GM12878 (cell line): ENCODE measurements around the gene CNOT2. TPM values are rescaled to one million over a fixed set of nuclear protein-coding genes. Genes with fewer than 3 reads are reported as not detected.

Source experiments
- ATAC-seq: fragments of 200-7000 bp; cut with Tn5 transposase; 3 replicates; pipeline ENCODE4 v1.9.1; 2020; ENCODE audit warnings: mild to moderate bottlenecking, moderate library complexity
- BruUV-seq: library from RNA; stranded (reverse); fragments of 400-500 nt; replicated peaks from 2 replicates; lab custom pipeline; 2021; lab: Mats Ljungman, UMichigan
- CTCF ChIA-PET: fragments of 300-600 bp; sonication (Branson Sonifier 250); formaldehyde crosslinking; extraction: SDS; loops from one replicate; lab custom pipeline; 2021; ENCODE audit warnings: inconsistent platforms; lab: Yijun Ruan, JAX
- POLR2A ChIA-PET: fragments of 350-600 bp; formaldehyde crosslinking; extraction: SDS; loops from one replicate; lab custom pipeline; 2021; ENCODE audit warnings: inconsistent platforms; lab: Charles Lee
- RAD21 ChIA-PET: fragments of 300-600 bp; sonication (Branson Sonifier 250); formaldehyde crosslinking; loops from one replicate; lab custom pipeline; 2023; ENCODE audit warnings: antibody characterized with exemption; ENCODE audit not compliant: unreplicated experiment; lab: Charles Lee
- SMC1A ChIA-PET: fragments of 300-600 bp; sonication (Branson Sonifier 250); formaldehyde crosslinking; loops from one replicate; lab custom pipeline; 2023; ENCODE audit not compliant: unreplicated experiment, uncharacterized antibody; lab: Charles Lee
- DNase-seq: peaks from one replicate; pipeline ENCODE4 v3.0.0-alpha.2; 2011; ENCODE audit warnings: low read depth, low spot score
- FAIRE-seq: peaks from 3 replicates; lab custom pipeline; 2011; peaks lifted over from hg19 to GRCh38; lab: Jason Lieb, UNC
- H2AFZ ChIP-seq: 2 replicates; pipeline ENCODE4 v1.6.0; 2011; ENCODE audit warnings: low read depth, low read length, control low read depth; ENCODE audit not compliant: control insufficient read depth
- H3K27ac ChIP-seq: 2 replicates; pipeline ENCODE4 v1.5.1; 2011; ENCODE audit warnings: control low read depth; ENCODE audit not compliant: control insufficient read depth, insufficient read depth
- H3K27me3 ChIP-seq, 2 experiments: replicated peaks in 1 of 2; 2 replicates each; pipeline versions ENCODE4 v1.6.0 to v1.6.1; 2011; ENCODE audit warnings: low read length in 1 of 2; ENCODE audit not compliant: control insufficient read depth in 2 of 2, insufficient read depth in 2 of 2
- H3K36me3 ChIP-seq, 2 experiments: 2 replicates each; pipeline ENCODE4 v1.5.1; 2011; ENCODE audit warnings: low read length in 1 of 2; ENCODE audit not compliant: control insufficient read depth in 2 of 2, insufficient read depth in 2 of 2
- H3K4me1 ChIP-seq: 2 replicates; pipeline ENCODE4 v1.6.1; 2011; ENCODE audit warnings: mild to moderate bottlenecking, low read length, moderate library complexity, mixed read lengths; ENCODE audit not compliant: control insufficient read depth, insufficient read depth
- H3K4me2 ChIP-seq: 2 replicates; pipeline ENCODE4 v1.6.0; 2011; ENCODE audit warnings: control low read depth; ENCODE audit not compliant: control insufficient read depth, insufficient read depth
- H3K4me3 ChIP-seq: fragments of 200-600 bp; sonication (generic); 2 replicates; pipeline ENCODE4 v1.5.1; 2016
- H3K79me2 ChIP-seq: 2 replicates; pipeline ENCODE4 v1.6.0; 2011; ENCODE audit warnings: low read length; ENCODE audit not compliant: control insufficient read depth, insufficient read depth
- H3K9ac ChIP-seq: 2 replicates; pipeline ENCODE4 v1.8.0; 2011; ENCODE audit warnings: low read length, control low read depth, mixed read lengths; ENCODE audit not compliant: control insufficient read depth, insufficient read depth
- H3K9me3 ChIP-seq: replicated peaks from 3 replicates; pipeline ENCODE4 v1.5.1; 2011; ENCODE audit warnings: mild to moderate bottlenecking, low read length; ENCODE audit not compliant: control insufficient read depth, insufficient read depth
- H4K20me1 ChIP-seq: 2 replicates; pipeline ENCODE4 v1.6.0; 2011; ENCODE audit not compliant: control insufficient read depth, insufficient read depth
- BACH1 ChIP-seq: fragments of 450-650 bp; IDR thresholded peaks from 2 replicates; pipeline ENCODE4 v1.6.1; 2017; ENCODE audit warnings: mild to moderate bottlenecking, borderline replicate concordance
- GATAD2B ChIP-seq: fragments of 450-650 bp; conservative IDR thresholded peaks from 2 replicates; pipeline ENCODE4 v1.6.1; 2017; ENCODE audit warnings: low read depth, mild to moderate bottlenecking, moderate library complexity
- NR2C1 ChIP-seq: fragments of 450-650 bp; IDR thresholded peaks from 2 replicates; pipeline ENCODE4 v1.6.1; 2017; ENCODE audit warnings: antibody characterized with exemption, mild to moderate bottlenecking, moderate library complexity
- PAX5 ChIP-seq: IDR thresholded peaks from 2 replicates; pipeline ENCODE4 v1.6.1; 2011; ENCODE audit warnings: low read depth, low read length, borderline replicate concordance
- RAD21 ChIP-seq: IDR thresholded peaks from 2 replicates; pipeline ENCODE4 v1.6.1; 2011; ENCODE audit warnings: mild to moderate bottlenecking, low read depth, low read length, moderate library complexity; ENCODE audit not compliant: insufficient read depth
- SMC3 ChIP-seq: IDR thresholded peaks from 2 replicates; pipeline ENCODE4 v1.6.1; 2011; ENCODE audit warnings: low read length, improper control_type of control experiment, borderline replicate concordance
- SREBF1 ChIP-seq: IDR thresholded peaks from 2 replicates; pipeline ENCODE4 v1.6.1; 2012; ENCODE audit warnings: mild to moderate bottlenecking, low read length
- SRF ChIP-seq, 2 experiments: IDR thresholded peaks; 2 replicates each; pipeline ENCODE4 v1.6.1; 2011; ENCODE audit warnings: low read depth in 2 of 2, low read length in 2 of 2, mild to moderate bottlenecking in 1 of 2, moderate library complexity in 1 of 2
- WRNIP1 ChIP-seq: IDR thresholded peaks from 2 replicates; pipeline ENCODE4 v1.6.1; 2011; ENCODE audit warnings: low read depth, low read length, improper control_type of control experiment, borderline replicate concordance
- YBX1 ChIP-seq: fragments of 450-650 bp; IDR thresholded peaks from 2 replicates; pipeline ENCODE4 v1.6.1; 2016; ENCODE audit warnings: antibody characterized with exemption
- WGBS: methylation state at CpG from one replicate; pipeline ENCODE4 v1.1.6; 2016; ENCODE audit warnings: low lambda C conversion rate; ENCODE audit not compliant: insufficient replicate concordance, insufficient coverage; ENCODE audit errors: missing lambda C conversion rate; 5-methylcytosine and 5-hydroxymethylcytosine counted together
- in situ Hi-C: fragments of 300-500 bp; cut with MboI; formaldehyde crosslinking; loops from 9 replicates; pipeline ENCODE4 v1.14.3; 2018; ENCODE audit warnings: mixed read lengths
- intact Hi-C: fragments of 100-400 bp; cut with micrococcal nuclease; formaldehyde crosslinking; loops from one replicate; pipeline ENCODE4 v1.14.2; 2022; ENCODE audit not compliant: unreplicated experiment
- polyA plus RNA-seq, 11 experiments: library from polyadenylated mRNA; depleted of rRNA in 4 of 11; unstranded in 6 of 11; stranded (reverse) in 5 of 11; fragments of >200 nt; fragmentation: Nextera tagmentation in 4 of 11; fragmentation: Illumina TruSeq in 1 of 11; extraction: Ambion mirVana in 4 of 11; extraction: Trizol in 1 of 11; gene quantifications; 1 replicate in 1 of 11; 2 replicates in 10 of 11; pipeline versions ENCODE4 v1.2.1 to v1.2.3, GENCODE V29; 2011 to 2016; ENCODE audit warnings: inconsistent platforms in 2 of 11, missing spikeins in 2 of 11, low read depth in 1 of 11
- total RNA-seq, 4 experiments: library from RNA; depleted of rRNA in 3 of 4; stranded (reverse); fragments of >200 nt in 3 of 4; fragmentation: Illumina TruSeq in 1 of 4; extraction: Trizol in 1 of 4; gene quantifications; 2 replicates each; pipeline versions ENCODE4 v1.2.1 to v1.2.3, GENCODE V29; 2013 to 2021
- TF ChIP-seq, protein P1 (sequence below): IDR thresholded peaks from 2 replicates; pipeline ENCODE4 v1.6.1; 2012; ENCODE audit warnings: low read depth, low read length, improper control_type of control experiment
- TF ChIP-seq, protein P2 (sequence below), 3 experiments: IDR thresholded peaks in 2 of 3; conservative IDR thresholded peaks in 1 of 3; 2 replicates each; pipeline ENCODE4 v1.5.1; 2011; ENCODE audit warnings: low read depth in 3 of 3, low read length in 3 of 3, mild to moderate bottlenecking in 3 of 3, control low read depth in 2 of 3, moderate library complexity in 2 of 3, inconsistent platforms in 1 of 3, mixed read lengths in 1 of 3; ENCODE audit not compliant: control insufficient read depth in 2 of 3, insufficient read depth in 1 of 3; ENCODE audit errors: extremely low read depth in 1 of 3

The CNOT2 gene
- total and polyA plus RNA-seq, 10 of the 15 experiments (the other 5 are each of a cell fraction or from before 2014, with no cell fraction given): 37.9 to 127 (median 82.4) TPM

DNA sequence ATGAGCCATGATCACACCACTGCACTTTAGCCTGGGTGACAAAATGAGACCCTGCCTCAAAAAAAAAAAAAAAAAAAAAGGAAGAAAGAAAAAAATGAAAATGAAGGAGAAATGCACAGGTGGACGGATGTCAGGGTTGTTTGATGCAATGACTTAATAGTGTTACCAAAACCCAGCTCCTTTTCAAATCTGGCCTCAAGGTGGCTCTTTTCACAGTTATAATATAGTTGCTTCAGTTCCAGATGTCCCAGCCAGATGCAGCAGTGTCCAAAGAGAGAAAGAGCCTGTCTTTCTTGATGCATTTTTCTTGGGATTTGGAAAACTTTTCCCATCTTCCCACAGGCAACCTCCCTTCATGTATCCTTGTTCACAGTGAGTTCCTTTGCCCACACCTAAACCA, 159.4 kb downstream of the CNOT2 start:
- in situ Hi-C loops: no loop called here
- H3K79me2 ChIP-seq: no peaks in the 10 kb centered on the region
- WGBS: 9% methylated on average over 1 of the region's 1 CpG

More for the DNA sequence above, 159.4 kb downstream of the CNOT2 start:
- Histone ChIP-seq H3K4me3 (no peak overlapping the region), H2AFZ (no peak overlapping the region), H4K20me1 (no peaks in the 10 kb centered on the region), H3K9ac (no peak overlapping the region)
- peak; percentile 54; the same call in 1 of the 3 replicates for ATAC-seq
- no peak for FAIRE-seq
- no peak for DNase-seq
- RAD21 ChIA-PET: interaction anchor here (0.5 to 1.0 kb wide), 2 partner anchors 140 to 174 kb away, joined by 3 to 10 read pairs; no protein-coding TSS in a partner anchor
- no TSS peak for BruUV-seq
- TF ChIP-seq BACH1 (no peak), WRNIP1 (no peak), RAD21 (peak; percentile 32), GATAD2B (no peak), NR2C1 (no peak), PAX5 (no peak), SREBF1 (no peak), SMC3 (peak; percentile 17; the same call in 1 of the 2 replicates), SRF (IDR thresholded peaks at IDR 0.05; ENCODE audit: low read depth in 2 of 2, low read length in 2 of 2) (no peak), YBX1 (no peak)
- TF ChIP-seq, protein P1, sequence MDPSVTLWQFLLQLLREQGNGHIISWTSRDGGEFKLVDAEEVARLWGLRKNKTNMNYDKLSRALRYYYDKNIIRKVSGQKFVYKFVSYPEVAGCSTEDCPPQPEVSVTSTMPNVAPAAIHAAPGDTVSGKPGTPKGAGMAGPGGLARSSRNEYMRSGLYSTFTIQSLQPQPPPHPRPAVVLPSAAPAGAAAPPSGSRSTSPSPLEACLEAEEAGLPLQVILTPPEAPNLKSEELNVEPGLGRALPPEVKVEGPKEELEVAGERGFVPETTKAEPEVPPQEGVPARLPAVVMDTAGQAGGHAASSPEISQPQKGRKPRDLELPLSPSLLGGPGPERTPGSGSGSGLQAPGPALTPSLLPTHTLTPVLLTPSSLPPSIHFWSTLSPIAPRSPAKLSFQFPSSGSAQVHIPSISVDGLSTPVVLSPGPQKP: no peak
- TF ChIP-seq, protein P2, sequence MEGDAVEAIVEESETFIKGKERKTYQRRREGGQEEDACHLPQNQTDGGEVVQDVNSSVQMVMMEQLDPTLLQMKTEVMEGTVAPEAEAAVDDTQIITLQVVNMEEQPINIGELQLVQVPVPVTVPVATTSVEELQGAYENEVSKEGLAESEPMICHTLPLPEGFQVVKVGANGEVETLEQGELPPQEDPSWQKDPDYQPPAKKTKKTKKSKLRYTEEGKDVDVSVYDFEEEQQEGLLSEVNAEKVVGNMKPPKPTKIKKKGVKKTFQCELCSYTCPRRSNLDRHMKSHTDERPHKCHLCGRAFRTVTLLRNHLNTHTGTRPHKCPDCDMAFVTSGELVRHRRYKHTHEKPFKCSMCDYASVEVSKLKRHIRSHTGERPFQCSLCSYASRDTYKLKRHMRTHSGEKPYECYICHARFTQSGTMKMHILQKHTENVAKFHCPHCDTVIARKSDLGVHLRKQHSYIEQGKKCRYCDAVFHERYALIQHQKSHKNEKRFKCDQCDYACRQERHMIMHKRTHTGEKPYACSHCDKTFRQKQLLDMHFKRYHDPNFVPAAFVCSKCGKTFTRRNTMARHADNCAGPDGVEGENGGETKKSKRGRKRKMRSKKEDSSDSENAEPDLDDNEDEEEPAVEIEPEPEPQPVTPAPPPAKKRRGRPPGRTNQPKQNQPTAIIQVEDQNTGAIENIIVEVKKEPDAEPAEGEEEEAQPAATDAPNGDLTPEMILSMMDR (IDR thresholded peaks at IDR 0.05 in 2 of 3, conservative IDR thresholded peaks at IDR 0.05 in 1 of 3; ENCODE audit: control insufficient read depth in 2 of 3, extremely low read depth in 1 of 3, insufficient read depth in 1 of 3, low read depth in 3 of 3, low read length in 3 of 3): peak in 2 of 3 experiments; percentile 7 to 15; a peak in 2 of 6 replicates
- TF ChIP-seq, all 136 proteins: peak for 3
- CTCF ChIA-PET: interaction anchor here (0.6 to 1.2 kb wide), 4 partner anchors 9 to 502 kb away, joined by 3 to 6 read pairs (median 4); no protein-coding TSS in a partner anchor
- POLR2A ChIA-PET: interaction anchor here (0.7 kb wide), 2 partner anchors 173 to 552 kb away, joined by 5 to 6 read pairs; no protein-coding TSS in a partner anchor
- no peak overlapping the region for H3K4me2 ChIP-seq
- no peaks in the 10 kb centered on the region for H3K9me3 ChIP-seq
- H3K27ac ChIP-seq: no peak overlapping the region
- H3K4me1 ChIP-seq: no peaks in the 10 kb centered on the region
- H3K36me3 ChIP-seq: no peaks in the 10 kb centered on the region
- intact Hi-C loops: loop anchor here (5.0 kb wide), 1 partner anchor 175 kb away; no protein-coding TSS in a partner anchor
- SMC1A ChIA-PET: interaction anchor here (0.7 to 1.7 kb wide), 3 partner anchors 173 to 521 kb away, joined by 3 to 8 read pairs (median 5); no protein-coding TSS in a partner anchor
- H3K27me3 ChIP-seq: no peaks in the 10 kb centered on the region
